ENCODE results near the gene CCDC146. TPM values are rescaled to one million over a fixed set of nuclear protein-coding genes. Genes with fewer than 3 reads are reported as not detected.
A peak's percentile ranks its signal among the peaks of the same experiment; 100 is the strongest.

Gene CCDC146
- total and polyA plus RNA-seq, 10 of the 15 experiments (the other 5 are each of a cell fraction or from before 2014, with no cell fraction given), result 0.28 to 5.3 (median 1.3) TPM

DNA sequence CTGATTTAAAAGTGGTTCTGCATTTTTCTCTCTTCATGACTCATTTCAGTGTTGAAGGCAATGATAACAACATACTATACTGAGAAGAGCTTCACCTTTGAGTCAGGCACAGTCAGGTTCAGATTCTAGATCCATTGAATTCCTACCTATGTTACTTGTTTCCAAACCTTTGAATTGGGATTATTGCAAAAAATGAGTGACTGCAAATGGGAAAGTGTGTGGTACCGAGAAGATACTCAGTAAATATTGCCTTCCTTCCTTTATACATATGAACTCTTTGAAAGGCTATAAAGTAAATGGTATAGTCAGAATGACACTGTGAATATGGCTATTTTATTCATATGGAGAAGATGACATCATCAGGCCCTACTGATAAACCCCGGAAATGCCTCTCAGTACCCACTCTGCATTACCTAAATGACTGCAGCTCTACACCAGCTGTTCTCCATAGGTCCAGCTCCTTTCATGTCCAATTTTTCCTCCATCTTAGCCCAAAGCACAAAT, 143.9 kb downstream of the CCDC146 start (continued):
- TF ChIP-seq SP1 (IDR thresholded peaks at IDR 0.05; ENCODE audit: low read depth, low read length), result peak; percentile 10
- no peak for TF ChIP-seq SREBF2 (IDR thresholded peaks at IDR 0.05; ENCODE audit: low read length)
- TF ChIP-seq TCF12 (IDR thresholded peaks at IDR 0.05; ENCODE audit: low read depth, low read length), result peak; percentile 96
- peak; percentile 97 for TF ChIP-seq FOXM1 (IDR thresholded peaks at IDR 0.05; ENCODE audit: low read depth, low read length)
- TF ChIP-seq, protein P1, sequence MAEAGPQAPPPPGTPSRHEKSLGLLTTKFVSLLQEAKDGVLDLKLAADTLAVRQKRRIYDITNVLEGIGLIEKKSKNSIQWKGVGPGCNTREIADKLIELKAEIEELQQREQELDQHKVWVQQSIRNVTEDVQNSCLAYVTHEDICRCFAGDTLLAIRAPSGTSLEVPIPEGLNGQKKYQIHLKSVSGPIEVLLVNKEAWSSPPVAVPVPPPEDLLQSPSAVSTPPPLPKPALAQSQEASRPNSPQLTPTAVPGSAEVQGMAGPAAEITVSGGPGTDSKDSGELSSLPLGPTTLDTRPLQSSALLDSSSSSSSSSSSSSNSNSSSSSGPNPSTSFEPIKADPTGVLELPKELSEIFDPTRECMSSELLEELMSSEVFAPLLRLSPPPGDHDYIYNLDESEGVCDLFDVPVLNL (IDR thresholded peaks at IDR 0.05; ENCODE audit: low read depth, low read length), result no peak
- TF ChIP-seq ZNF207 (IDR thresholded peaks at IDR 0.05; ENCODE audit: borderline replicate concordance), result no peak
- TF ChIP-seq NR2C2 (IDR thresholded peaks at IDR 0.05; ENCODE audit: borderline replicate concordance, control insufficient read depth, insufficient read length, low read depth), result no peak
- TF ChIP-seq MEF2A (IDR thresholded peaks at IDR 0.05; ENCODE audit: insufficient read depth, low read depth, low read length), result 0 out of 2 replicates have a peak, but pooled peaks have one; percentile 52
- TF ChIP-seq EED (IDR thresholded peaks at IDR 0.05; ENCODE audit: low read depth), result peak; percentile 97
- peak; percentile 95 for TF ChIP-seq CREM (IDR thresholded peaks at IDR 0.05; ENCODE audit: low read depth)
- no peak for TF ChIP-seq ZNF24 (IDR thresholded peaks at IDR 0.05)
- TF ChIP-seq NR2C1 (IDR thresholded peaks at IDR 0.05), result no peak
- 0 out of 2 replicates have a peak, but pooled peaks have one; percentile 17 for TF ChIP-seq NR2F1 (conservative IDR thresholded peaks at IDR 0.05)
- TF ChIP-seq TBL1XR1 (IDR thresholded peaks at IDR 0.05; ENCODE audit: low read depth, low read length), result no peak
- TF ChIP-seq SPI1 (IDR thresholded peaks at IDR 0.05; ENCODE audit: borderline replicate concordance, insufficient read depth, low read depth, low read length), result no peak
- TF ChIP-seq, protein P2, sequence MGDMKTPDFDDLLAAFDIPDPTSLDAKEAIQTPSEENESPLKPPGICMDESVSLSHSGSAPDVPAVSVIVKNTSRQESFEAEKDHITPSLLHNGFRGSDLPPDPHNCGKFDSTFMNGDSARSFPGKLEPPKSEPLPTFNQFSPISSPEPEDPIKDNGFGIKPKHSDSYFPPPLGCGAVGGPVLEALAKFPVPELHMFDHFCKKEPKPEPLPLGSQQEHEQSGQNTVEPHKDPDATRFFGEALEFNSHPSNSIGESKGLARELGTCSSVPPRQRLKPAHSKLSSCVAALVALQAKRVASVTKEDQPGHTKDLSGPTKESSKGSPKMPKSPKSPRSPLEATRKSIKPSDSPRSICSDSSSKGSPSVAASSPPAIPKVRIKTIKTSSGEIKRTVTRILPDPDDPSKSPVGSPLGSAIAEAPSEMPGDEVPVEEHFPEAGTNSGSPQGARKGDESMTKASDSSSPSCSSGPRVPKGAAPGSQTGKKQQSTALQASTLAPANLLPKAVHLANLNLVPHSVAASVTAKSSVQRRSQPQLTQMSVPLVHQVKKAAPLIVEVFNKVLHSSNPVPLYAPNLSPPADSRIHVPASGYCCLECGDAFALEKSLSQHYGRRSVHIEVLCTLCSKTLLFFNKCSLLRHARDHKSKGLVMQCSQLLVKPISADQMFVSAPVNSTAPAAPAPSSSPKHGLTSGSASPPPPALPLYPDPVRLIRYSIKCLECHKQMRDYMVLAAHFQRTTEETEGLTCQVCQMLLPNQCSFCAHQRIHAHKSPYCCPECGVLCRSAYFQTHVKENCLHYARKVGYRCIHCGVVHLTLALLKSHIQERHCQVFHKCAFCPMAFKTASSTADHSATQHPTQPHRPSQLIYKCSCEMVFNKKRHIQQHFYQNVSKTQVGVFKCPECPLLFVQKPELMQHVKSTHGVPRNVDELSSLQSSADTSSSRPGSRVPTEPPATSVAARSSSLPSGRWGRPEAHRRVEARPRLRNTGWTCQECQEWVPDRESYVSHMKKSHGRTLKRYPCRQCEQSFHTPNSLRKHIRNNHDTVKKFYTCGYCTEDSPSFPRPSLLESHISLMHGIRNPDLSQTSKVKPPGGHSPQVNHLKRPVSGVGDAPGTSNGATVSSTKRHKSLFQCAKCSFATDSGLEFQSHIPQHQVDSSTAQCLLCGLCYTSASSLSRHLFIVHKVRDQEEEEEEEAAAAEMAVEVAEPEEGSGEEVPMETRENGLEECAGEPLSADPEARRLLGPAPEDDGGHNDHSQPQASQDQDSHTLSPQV (IDR thresholded peaks at IDR 0.05), result no peak
- peak; percentile 92 for TF ChIP-seq DPF2 (IDR thresholded peaks at IDR 0.05)
- TF ChIP-seq, protein P3, sequence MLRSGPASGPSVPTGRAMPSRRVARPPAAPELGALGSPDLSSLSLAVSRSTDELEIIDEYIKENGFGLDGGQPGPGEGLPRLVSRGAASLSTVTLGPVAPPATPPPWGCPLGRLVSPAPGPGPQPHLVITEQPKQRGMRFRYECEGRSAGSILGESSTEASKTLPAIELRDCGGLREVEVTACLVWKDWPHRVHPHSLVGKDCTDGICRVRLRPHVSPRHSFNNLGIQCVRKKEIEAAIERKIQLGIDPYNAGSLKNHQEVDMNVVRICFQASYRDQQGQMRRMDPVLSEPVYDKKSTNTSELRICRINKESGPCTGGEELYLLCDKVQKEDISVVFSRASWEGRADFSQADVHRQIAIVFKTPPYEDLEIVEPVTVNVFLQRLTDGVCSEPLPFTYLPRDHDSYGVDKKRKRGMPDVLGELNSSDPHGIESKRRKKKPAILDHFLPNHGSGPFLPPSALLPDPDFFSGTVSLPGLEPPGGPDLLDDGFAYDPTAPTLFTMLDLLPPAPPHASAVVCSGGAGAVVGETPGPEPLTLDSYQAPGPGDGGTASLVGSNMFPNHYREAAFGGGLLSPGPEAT (IDR thresholded peaks at IDR 0.05; ENCODE audit: low read depth), result no peak
- TF ChIP-seq SUPT20H (IDR thresholded peaks at IDR 0.05; ENCODE audit: borderline replicate concordance, control insufficient read depth, low read depth, low read length), result no peak
- peak; percentile 97 for TF ChIP-seq BCL11A (IDR thresholded peaks at IDR 0.05; ENCODE audit: low read depth, low read length)
- peak; percentile 64; the same call in 1 of the 2 replicates for TF ChIP-seq JUND (IDR thresholded peaks at IDR 0.05; ENCODE audit: low read depth, low read length)
- TF ChIP-seq, protein P4, sequence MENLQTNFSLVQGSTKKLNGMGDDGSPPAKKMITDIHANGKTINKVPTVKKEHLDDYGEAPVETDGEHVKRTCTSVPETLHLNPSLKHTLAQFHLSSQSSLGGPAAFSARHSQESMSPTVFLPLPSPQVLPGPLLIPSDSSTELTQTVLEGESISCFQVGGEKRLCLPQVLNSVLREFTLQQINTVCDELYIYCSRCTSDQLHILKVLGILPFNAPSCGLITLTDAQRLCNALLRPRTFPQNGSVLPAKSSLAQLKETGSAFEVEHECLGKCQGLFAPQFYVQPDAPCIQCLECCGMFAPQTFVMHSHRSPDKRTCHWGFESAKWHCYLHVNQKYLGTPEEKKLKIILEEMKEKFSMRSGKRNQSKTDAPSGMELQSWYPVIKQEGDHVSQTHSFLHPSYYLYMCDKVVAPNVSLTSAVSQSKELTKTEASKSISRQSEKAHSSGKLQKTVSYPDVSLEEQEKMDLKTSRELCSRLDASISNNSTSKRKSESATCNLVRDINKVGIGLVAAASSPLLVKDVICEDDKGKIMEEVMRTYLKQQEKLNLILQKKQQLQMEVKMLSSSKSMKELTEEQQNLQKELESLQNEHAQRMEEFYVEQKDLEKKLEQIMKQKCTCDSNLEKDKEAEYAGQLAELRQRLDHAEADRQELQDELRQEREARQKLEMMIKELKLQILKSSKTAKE (IDR thresholded peaks at IDR 0.05; ENCODE audit: low read depth, poor library complexity, severe bottlenecking), result no peak
- TF ChIP-seq RUNX3 (IDR thresholded peaks at IDR 0.05; ENCODE audit: low read length), result peak; percentile 94
- TF ChIP-seq IKZF2 (IDR thresholded peaks at IDR 0.05), result peak; percentile 43 to 67; a peak in 3 of 4 replicates

Data from GM12878 (cell line).